ENCODE results near the gene PITPNM3.

PITPNM3 gene

GRCh38 chr17:6458460-6458950, 97.8 kb downstream of the PITPNM3 start:
- DNase-seq: no peak

DNA sequence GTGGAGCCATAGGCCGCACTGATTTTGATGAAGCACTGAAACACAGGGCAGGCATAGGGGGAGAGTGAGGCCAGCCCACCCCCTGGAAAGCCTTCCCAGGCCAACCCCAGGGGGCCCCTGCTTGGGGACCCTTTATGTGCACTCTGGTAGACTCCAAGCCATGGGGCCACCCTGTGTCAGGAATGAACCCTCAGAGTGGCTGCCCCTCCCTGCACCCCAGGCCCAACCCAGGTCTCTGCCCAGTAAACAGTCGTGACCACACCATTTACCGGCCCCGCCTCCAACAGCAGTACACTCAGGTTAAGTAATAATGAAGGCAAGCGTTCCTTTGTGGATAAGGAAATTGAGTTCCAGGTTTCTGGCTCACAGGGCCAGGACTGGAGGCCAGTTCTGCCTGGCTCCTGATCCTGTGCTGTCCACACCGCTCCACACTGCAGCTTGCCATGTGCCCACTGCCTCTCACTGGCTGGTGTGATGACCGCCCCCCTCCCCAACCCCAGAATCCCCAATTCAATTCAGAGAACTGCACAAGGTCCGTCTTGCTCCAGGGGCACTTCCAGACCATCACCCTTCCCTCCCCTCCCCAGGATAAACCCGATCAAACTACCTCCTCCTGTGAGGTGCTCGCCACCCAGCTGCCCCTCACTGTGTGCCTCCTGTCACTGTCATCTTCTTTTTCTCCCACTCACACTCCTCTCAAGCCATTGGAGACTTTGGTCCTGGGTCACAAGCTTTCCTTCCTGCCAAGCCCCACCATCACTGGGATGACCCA, 98.5 kb downstream of the PITPNM3 start:
- no peak for DNase-seq

GRCh38 chr17:6456914-6457687, 99.3 kb downstream of the PITPNM3 start:
- DNase-seq: no peak

DNA sequence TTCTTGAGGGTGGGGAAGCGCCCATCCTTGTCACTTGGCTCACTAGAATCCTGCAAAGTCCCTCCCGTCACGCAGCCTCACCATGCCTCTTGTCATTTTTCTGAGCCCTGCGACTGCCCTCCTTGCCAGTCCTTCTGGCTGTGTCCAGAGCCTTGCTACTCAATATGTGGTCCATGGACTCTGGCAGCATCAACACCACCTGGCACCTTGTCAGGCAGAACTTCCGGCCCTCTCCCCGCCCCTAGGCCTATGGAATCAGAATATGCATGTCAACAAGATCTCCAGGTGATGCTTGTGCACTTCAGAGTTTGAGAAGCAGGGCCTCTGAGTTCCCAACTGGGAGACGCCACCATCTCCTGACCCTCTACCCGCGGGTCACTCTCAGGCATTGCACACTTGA, 100.0 kb downstream of the PITPNM3 start:
- DNase-seq: no peak

DNA sequence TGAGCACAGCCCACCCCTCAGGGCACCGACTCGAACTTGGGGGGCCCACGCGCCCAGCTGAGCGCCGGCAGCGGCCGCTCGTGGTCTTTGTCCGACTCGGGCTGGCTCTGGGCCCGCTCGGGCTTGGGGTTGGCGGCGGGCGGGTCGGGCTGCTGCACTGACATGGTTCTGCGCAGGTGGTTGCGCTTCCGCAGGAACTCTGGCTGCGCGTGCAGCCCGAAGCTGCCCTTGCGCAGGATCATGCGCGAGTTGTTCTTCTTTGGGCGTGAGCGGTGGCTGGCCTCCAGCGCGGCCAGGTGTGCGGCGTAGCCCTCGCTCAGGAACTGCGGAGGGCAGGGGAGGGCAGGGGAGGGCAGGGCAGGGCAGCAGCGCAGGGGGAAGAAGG, 101.0 kb downstream of the PITPNM3 start:
- DNase-seq: no peak

- no peak for DNase-seq
Observed at GRCh38 chr17:6454495-6455320, 101.6 kb downstream of the PITPNM3 start.

GRCh38 chr17:6453279-6454024, 102.9 kb downstream of the PITPNM3 start:
- DNase-seq: no peak

- no peak for DNase-seq
Observed at GRCh38 chr17:6452471-6453266, 103.7 kb downstream of the PITPNM3 start.

DNA sequence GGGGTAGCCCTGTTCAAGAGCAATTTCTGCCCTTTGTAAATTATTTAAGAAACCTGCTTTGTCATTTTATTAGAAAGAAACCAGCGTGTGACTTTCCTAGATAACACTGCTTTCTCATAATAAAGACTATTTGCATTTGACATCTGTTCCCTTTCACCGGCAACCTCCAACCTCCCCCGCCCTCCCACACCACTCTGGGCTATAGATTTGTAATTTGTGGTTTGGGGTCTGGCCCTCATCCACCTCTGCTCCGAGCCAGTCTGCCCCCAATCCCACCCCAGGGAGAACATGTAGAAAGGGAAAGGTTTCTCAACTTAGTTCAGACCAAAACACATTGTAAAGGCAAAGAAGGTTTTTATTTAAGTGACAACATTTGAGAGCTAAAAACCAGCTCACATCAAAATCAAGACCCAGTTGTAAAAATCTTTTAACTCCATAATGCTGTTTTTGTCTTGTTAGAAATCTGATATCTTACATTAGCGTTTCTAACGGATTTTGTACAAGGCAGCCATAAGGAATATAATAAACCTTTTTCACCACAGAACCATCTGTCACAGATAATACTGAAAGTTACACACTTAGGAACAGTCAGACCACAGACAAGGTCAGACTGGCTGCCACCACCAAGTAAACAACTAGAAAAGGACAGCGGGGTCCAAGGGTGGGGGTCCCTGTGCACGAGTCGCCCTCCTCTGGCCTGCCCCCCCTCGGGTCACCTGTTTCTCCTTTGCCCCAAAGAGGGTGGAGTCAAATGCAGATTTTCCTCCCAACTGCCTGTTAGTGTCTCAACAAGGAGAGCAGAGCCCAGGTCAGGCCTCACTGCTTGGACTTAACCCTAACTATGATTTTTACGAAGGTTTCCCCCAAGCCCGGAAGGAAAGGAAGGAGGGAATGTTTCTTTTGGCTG, 105.2 kb downstream of the PITPNM3 start:
- no peak for DNase-seq

DNA sequence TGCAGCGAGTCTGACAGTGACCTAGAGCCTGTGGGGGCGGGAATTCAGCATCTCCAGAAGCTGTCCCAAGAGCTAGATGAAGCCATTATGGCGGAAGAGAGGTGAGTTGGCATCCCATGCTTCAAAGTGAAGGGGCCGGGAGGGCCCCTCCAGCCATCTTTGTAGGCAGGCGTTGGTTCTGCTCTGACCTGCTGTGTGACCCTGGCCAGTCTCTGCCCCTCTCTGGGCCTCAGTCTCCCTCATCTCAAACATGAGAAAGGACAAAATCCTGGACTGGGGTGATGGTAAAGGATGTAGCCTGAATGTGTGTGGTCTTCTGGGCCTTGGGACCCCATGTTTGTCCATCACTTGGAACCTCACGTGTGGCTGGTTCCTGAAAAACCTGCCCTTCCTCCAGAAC, 107.0 kb downstream of the PITPNM3 start:
- DNase-seq: no peak

DNA sequence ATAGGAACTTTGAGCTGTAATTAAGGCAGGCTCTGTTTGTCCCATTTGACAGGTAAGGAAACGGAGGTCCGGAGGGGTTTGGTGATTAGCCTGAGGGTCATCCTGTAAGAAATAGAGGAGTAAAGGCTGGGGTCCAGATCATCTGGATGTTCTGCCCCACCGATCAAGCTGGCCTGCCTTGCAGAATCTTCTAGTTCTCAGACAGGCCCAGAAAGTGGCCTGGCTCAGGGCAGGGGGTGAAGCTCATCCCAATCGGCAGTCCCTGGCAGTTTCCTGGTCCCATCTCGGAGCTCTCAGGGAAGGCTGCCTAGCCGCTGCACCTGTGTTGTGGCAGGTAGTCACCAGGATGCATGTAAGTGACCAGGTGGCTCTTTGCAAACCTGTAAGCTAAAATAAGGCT, 107.9 kb downstream of the PITPNM3 start:
- no peak for DNase-seq

DNA sequence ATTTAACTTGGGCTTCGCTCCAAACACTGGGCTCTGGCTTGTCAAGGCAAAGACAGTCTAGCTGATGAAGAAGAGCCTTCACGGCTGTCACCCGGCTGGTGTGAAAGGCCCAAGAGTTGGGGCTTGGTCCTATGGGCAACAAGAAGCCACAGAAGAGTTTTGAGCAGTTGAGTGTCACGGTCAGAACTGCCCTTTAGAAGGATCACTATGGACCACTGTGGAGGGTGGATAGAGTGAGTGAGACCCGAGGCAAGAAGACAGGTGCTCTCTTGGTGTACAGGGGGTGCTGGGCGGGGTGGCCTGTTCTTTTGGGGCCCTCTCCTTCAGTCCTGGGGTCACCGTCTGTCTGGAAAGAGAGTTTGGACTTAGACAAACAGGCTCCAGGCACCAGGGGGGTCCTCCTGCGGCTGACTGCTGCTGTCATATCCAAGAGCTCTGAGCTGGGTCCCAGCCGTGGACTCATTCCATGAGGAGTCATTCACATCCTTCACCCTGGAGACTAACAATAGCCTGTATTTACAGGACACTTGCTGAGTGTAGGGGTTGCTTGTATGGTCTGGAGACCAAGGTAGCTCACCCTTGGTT, 109.7 kb downstream of the PITPNM3 start:
- no peak for DNase-seq

GRCh38 chr17:6444571-6445335, 111.6 kb downstream of the PITPNM3 start:
- DNase-seq: no peak

DNA sequence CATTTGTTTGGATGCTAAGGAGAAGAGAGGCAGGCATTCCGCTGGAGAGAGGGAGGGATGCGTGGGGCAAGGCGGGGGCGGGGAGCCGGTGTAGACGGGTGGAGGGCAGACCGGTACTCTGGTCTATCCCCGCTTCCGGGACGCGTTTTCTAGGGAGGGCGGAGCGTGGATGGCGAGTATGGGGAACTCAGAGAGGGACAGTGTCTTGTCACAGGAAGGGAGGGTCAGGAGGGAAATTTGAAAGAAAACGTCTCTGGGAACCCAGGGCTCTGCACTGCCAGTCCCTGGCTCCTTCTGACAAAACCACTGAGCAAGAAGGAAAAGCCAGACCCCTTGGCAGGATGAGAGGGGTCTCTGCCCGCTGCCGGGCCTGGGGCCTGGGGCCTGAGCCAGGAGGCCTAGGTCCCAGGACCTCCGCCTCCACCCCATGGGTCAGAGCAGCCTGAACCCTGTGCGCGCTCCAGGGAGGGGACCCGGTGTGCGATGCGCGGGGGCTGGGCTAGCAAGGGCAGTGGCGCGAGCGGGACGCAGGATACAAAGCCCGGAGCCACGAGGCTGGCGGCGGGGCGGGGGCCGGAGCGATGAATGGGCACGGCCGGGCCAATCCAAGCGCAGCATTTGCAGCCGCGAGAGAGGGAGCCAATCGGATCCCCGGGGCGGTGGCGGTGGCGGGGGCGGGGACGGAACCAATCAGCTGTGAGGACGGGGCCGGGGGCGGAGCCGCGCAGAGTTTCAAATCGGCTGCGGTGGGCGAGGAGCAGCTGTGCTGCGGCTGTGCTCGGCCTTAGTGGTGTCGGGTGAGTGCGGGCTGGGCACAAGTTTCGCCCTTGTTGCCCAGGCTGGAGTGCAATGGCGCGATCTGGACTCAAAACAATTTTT, 112.4 kb downstream of the PITPNM3 start, which contains the start of gene PIMREG:
TSS of gene PIMREG (plus strand) at position 764 of the 879 bp plus-strand sequence. CDS start 656 bp downstream, outside the sequence.
- DNase-seq: peak; percentile 90

DNA sequence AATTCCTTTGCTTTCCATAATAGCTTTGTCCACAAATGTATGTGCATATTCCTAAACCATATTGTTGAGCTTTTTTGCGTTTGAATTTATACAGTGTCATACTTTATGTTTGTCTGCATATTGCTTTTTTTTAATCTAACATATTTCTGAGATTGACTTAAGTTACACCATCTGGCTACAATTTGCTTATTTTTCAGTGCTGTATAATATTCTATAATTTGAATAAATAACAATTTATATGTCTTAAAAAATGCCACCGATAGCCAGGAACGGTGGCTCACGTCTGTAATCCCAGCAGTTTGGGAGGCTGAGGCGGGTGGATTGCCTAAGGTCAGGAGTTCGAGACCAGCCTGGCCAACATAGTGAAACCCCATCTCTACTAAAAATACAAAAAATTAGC, 113.6 kb downstream of the PITPNM3 start:
- no peak for DNase-seq

DNA sequence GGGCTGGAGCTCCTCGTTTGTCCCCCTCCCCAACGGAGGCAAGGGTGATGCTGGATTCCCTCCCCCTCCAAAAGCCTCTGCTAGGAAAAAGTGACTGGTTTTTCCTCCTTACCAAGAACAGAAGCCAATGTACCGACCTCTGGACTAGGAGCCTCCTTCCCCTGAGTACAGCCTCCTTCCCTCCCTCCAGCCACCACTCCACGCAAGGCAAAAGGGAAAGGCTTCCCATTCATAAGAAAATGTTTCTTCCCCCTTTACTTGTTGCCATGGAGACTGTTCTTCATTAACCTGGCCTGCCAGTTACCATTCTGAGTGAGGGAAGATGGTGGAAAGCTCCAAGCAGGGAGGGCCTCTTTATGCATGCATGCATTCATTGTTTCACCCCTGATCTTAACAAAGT, 116.4 kb downstream of the PITPNM3 start:
- no peak for DNase-seq

DNA sequence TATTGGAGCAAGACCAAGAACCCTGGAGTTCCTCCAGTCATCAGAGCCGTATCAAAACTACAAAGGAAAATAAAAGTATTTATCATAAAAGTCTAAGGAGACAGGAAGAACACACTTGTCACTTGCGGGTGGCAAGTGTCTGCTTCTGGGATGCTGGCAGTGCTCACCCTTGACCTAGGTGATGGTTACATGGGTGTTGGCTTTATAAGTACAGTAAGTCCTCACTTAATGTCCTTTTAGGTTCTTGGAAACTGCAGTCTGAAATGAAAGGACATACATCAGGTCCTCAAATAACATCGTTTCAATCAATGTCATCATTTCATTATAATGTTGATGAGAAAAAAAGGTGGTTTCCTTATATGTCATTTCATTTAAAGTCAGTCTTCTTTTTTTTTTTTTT, 118.4 kb downstream of the PITPNM3 start:
- DNase-seq: no peak

GRCh38 chr17:6437466-6437865, 118.9 kb downstream of the PITPNM3 start:
- no peak for DNase-seq
